HepG2 (cell line): Measurements from ENCODE around the gene NUP93. TPM values are rescaled to one million over a fixed set of nuclear protein-coding genes. Genes with fewer than 3 reads are reported as not detected.
A peak's percentile ranks its signal among the peaks of the same experiment; 100 is the strongest.

ENCODE experiments used
- E2F1 ChIP-seq: sonication (generic); formaldehyde crosslinking; IDR thresholded peaks from 2 replicates; pipeline ENCODE4 v1.5.0; 2020; ENCODE audit warnings: missing genetic modification reagents
- FOXP4 ChIP-seq: sonication (generic); formaldehyde crosslinking; IDR thresholded peaks from 2 replicates; pipeline ENCODE4 v1.4.0; 2020; ENCODE audit warnings: missing genetic modification reagents
- GATA4 ChIP-seq: sonication (generic); IDR thresholded peaks from 2 replicates; pipeline ENCODE4 v1.6.1; 2016; ENCODE audit warnings: antibody characterized with exemption, low read depth, borderline replicate concordance
- HNF4G ChIP-seq, 2 experiments: sonication (generic) in 1 of 2; formaldehyde crosslinking in 1 of 2; IDR thresholded peaks; 2 replicates each; pipeline versions ENCODE4 v1.4.0 to v1.6.1; 2011 to 2020; ENCODE audit warnings: borderline replicate concordance in 2 of 2, low read depth in 2 of 2, mild to moderate bottlenecking in 2 of 2, low read length in 1 of 2, missing genetic modification reagents in 1 of 2, moderate library complexity in 1 of 2
- NFAT5 ChIP-seq: sonication (generic); formaldehyde crosslinking; IDR thresholded peaks from 2 replicates; pipeline ENCODE4 v1.4.0; 2020; ENCODE audit warnings: missing genetic modification reagents
- NFE2 ChIP-seq: sonication (generic); formaldehyde crosslinking; IDR thresholded peaks from 2 replicates; pipeline ENCODE4 v1.4.0; 2020; ENCODE audit warnings: missing genetic modification reagents
- PLRG1 ChIP-seq: fragments of 450-650 bp; conservative IDR thresholded peaks from 2 replicates; pipeline ENCODE4 v1.6.1; 2016
- POLR2AphosphoS5 ChIP-seq: IDR thresholded peaks from 2 replicates; pipeline ENCODE4 v1.6.1; 2012; ENCODE audit warnings: low read depth, low read length
- SRF ChIP-seq: IDR thresholded peaks from 2 replicates; pipeline ENCODE4 v1.6.1; 2011; ENCODE audit warnings: mild to moderate bottlenecking, low read depth, low read length, moderate library complexity
- STAG1 ChIP-seq: sonication (generic); formaldehyde crosslinking; IDR thresholded peaks from 2 replicates; pipeline ENCODE4 v1.4.0; 2020; ENCODE audit warnings: missing genetic modification reagents
- TGIF2 ChIP-seq: IDR thresholded peaks from 2 replicates; pipeline ENCODE4 v1.6.1; 2016; ENCODE audit warnings: control low read depth, missing compliant biosample characterization
- ZBTB34 ChIP-seq: sonication (generic); formaldehyde crosslinking; IDR thresholded peaks from 2 replicates; pipeline ENCODE4 v1.8.0; 2022; ENCODE audit warnings: mild to moderate bottlenecking, missing genetic modification reagents
- ZNF234 ChIP-seq: sonication (generic); formaldehyde crosslinking; conservative IDR thresholded peaks from 2 replicates; pipeline ENCODE4 v1.5.1; 2020; ENCODE audit warnings: mild to moderate bottlenecking, missing genetic modification reagents
- ZNF501 ChIP-seq: sonication (generic); formaldehyde crosslinking; IDR thresholded peaks from 2 replicates; pipeline ENCODE4 v1.5.1; 2020; ENCODE audit warnings: mild to moderate bottlenecking, moderate library complexity, missing genetic modification reagents
- ZNF652 ChIP-seq: IDR thresholded peaks from 2 replicates; pipeline ENCODE4 v1.6.1; 2016; ENCODE audit warnings: low read depth, borderline replicate concordance
- ZNF790 ChIP-seq: sonication (generic); formaldehyde crosslinking; IDR thresholded peaks from 2 replicates; pipeline ENCODE4 v1.8.0; 2022; ENCODE audit warnings: missing genetic modification reagents, mild to moderate bottlenecking, borderline replicate concordance
- polyA plus RNA-seq, 8 experiments: library from polyadenylated mRNA; depleted of rRNA in 3 of 8; stranded (reverse) in 7 of 8; unstranded in 1 of 8; fragments of >200 nt; fragmentation: Illumina TruSeq in 4 of 8; extraction: Trizol in 4 of 8; gene quantifications; 2 replicates each; pipeline versions ENCODE4 v1.2.1 to v1.2.3, GENCODE V29; 2011 to 2016; ENCODE audit warnings: low read depth in 4 of 8, missing spikeins in 1 of 8, mixed read lengths in 1 of 8; ENCODE audit not compliant: insufficient read depth in 1 of 8
- total RNA-seq, 5 experiments: library from RNA; depleted of rRNA; stranded (reverse); fragments of >200 nt; fragmentation: Illumina TruSeq; extraction: Trizol; gene quantifications; 2 replicates each; pipeline ENCODE4 v1.2.3, GENCODE V29; 2016; ENCODE audit warnings: low read depth in 1 of 5

Gene NUP93
- total and polyA plus RNA-seq, 2 of the 13 experiments (the other 11 are each of a cell fraction or from before 2014, with no cell fraction given), result 58.5 to 140 TPM

- TF ChIP-seq E2F1 (no peak), ZNF652 (CRISPR knock-in tag) (no peak), ZNF790 (CRISPR knock-in tag) (no peak; the same call in 1 of the 2 replicates), TGIF2 (CRISPR knock-in tag) (no peak), NFAT5 (CRISPR knock-in tag) (no peak; the same call in none of the 2 replicates), POLR2AphosphoS5 (peak; percentile 88), STAG1 (CRISPR knock-in tag) (no peak), NFE2 (CRISPR knock-in tag) (no peak), PLRG1 (no peak), SRF (no peak), GATA4 (0 out of 2 replicates have a peak, but pooled peaks have one; percentile 52), ZBTB34 (CRISPR knock-in tag) (no peak), ZNF234 (no peak), ZNF501 (CRISPR knock-in tag) (no peak; the same call in none of the 2 replicates), FOXP4 (CRISPR knock-in tag) (peak; percentile 61), HNF4G (IDR thresholded peaks at IDR 0.05; ENCODE audit: borderline replicate concordance, low read depth, low read length) (no peak), HNF4G (CRISPR knock-in tag; IDR thresholded peaks at IDR 0.05; ENCODE audit: borderline replicate concordance, low read depth) (no peak)
Measured at GRCh38 chr16:56681939-56682702, 47.8 kb upstream of the NUP93 start, which contains the start of gene MT1X (continued).
